Astrocyte of the cerebellum (primary cell): ENCODE data around the gene IL1F10.
A peak's percentile ranks its signal among the peaks of the same experiment; 100 is the strongest.

Experiments
- DNase-seq: peaks from one replicate; pipeline ENCODE4 v3.0.0-alpha.2; 2011; ENCODE audit warnings: low read depth
- H3K4me3 ChIP-seq: 2 replicates; pipeline ENCODE4 v1.5.1; 2011; ENCODE audit warnings: mild to moderate bottlenecking, low read depth, low read length, moderate library complexity
- CTCF ChIP-seq: IDR thresholded peaks from 2 replicates; pipeline ENCODE4 v1.5.1; 2012; ENCODE audit warnings: low read length, low read depth, moderate library complexity, mild to moderate bottlenecking; ENCODE audit errors: missing control alignments
- in situ Hi-C: cut with HindIII; loops from 2 replicates; pipeline ENCODE4 v1.10.0; 2017; ENCODE audit warnings: low sequenced_read_pairs

The IL1F10 gene

GRCh38 chr2:113076954-113077669 is 9.3 kb downstream of the IL1F10 start:
- no peak for TF ChIP-seq CTCF
- in situ Hi-C loops, result no loop called here
- H3K4me3 ChIP-seq, result no peak overlapping the region
- no peak for DNase-seq

GRCh38 chr2:113077921-113078320 is 10.2 kb downstream of the IL1F10 start:
- in situ Hi-C loops, result no loop called here
- no peak overlapping the region for H3K4me3 ChIP-seq
- no peak for DNase-seq
- no peak for TF ChIP-seq CTCF

- in situ Hi-C loops, result no loop called here
These were observed 10.6 kb downstream of the IL1F10 start for GRCh38 chr2:113078350-113078839.

GRCh38 chr2:113079131-113079530 is 11.4 kb downstream of the IL1F10 start:
- H3K4me3 ChIP-seq, result no peak overlapping the region
- in situ Hi-C loops, result no loop called here
- no peak for TF ChIP-seq CTCF
- DNase-seq, result no peak

More at GRCh38 chr2:113078350-113078839, 10.6 kb downstream of the IL1F10 start:
- no peak for TF ChIP-seq CTCF
- no peak overlapping the region for H3K4me3 ChIP-seq
- DNase-seq, result no peak

GRCh38 chr2:113080134-113080533 is 12.4 kb downstream of the IL1F10 start:
- in situ Hi-C loops, result no loop called here

GRCh38 chr2:113081488-113082210 is 13.9 kb downstream of the IL1F10 start:
- no peak for DNase-seq
- no peak for TF ChIP-seq CTCF
- in situ Hi-C loops, result no loop called here
- H3K4me3 ChIP-seq, result no peak overlapping the region

More at GRCh38 chr2:113080134-113080533, 12.4 kb downstream of the IL1F10 start:
- H3K4me3 ChIP-seq, result no peak overlapping the region
- peak; percentile 87 for TF ChIP-seq CTCF
- no peak for DNase-seq
